ENCODE results near the gene OGDH. TPM values are rescaled to one million over a fixed set of nuclear protein-coding genes. Genes with fewer than 3 reads are reported as not detected.

OGDH gene
- total RNA-seq, 2 donors from 2014 or later, result 36.1 to 46.1 TPM

DNA sequence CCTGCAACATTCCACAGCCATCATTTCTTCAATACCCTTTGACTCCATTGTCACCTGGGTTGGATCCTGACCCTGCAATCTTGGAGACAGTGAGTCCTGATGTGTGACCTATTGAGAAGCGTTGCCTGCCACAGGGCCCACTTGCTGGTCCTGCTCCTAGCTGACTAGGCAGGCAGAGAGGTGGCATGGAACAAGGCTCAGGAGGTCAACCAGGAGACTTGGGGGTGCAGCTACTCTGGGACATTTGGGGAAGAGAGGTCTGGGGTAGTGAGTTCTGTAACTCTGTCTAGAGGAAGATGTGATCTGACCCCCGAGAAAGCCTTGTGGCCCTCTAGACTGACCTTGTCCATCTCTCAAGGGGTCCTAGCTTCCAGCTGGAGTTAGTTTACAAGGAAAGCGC, 144.0 kb downstream of the OGDH start:
- DNase-seq, result no peak
- no peak for TF ChIP-seq POLR2A (IDR thresholded peaks at IDR 0.05)
- TF ChIP-seq, protein P1, sequence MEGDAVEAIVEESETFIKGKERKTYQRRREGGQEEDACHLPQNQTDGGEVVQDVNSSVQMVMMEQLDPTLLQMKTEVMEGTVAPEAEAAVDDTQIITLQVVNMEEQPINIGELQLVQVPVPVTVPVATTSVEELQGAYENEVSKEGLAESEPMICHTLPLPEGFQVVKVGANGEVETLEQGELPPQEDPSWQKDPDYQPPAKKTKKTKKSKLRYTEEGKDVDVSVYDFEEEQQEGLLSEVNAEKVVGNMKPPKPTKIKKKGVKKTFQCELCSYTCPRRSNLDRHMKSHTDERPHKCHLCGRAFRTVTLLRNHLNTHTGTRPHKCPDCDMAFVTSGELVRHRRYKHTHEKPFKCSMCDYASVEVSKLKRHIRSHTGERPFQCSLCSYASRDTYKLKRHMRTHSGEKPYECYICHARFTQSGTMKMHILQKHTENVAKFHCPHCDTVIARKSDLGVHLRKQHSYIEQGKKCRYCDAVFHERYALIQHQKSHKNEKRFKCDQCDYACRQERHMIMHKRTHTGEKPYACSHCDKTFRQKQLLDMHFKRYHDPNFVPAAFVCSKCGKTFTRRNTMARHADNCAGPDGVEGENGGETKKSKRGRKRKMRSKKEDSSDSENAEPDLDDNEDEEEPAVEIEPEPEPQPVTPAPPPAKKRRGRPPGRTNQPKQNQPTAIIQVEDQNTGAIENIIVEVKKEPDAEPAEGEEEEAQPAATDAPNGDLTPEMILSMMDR (IDR thresholded peaks at IDR 0.05), result no peak
- no peaks in the 10 kb centered on the region for H3K27me3 ChIP-seq
- ATAC-seq, result no peak
- H3K4me3 ChIP-seq, result no peak overlapping the region
- no peaks in the 10 kb centered on the region for H3K36me3 ChIP-seq (replicated peaks in 1 of 2; ENCODE audit: insufficient read depth in 1 of 2, low read depth in 2 of 2)
- H3K4me1 ChIP-seq, result peaks cover 48% of the 10 kb centered on the region
- 77 to 87% methylated on average over 3 of the region's 3 CpGs for WGBS, 2 donors
- intact Hi-C loops (cut with DNase I), result no loop called here
- peak overlapping the region in 1 of 4 donors; percentile 2 for H3K27ac ChIP-seq
- H3K9me3 ChIP-seq, result no peaks in the 10 kb centered on the region

DNA sequence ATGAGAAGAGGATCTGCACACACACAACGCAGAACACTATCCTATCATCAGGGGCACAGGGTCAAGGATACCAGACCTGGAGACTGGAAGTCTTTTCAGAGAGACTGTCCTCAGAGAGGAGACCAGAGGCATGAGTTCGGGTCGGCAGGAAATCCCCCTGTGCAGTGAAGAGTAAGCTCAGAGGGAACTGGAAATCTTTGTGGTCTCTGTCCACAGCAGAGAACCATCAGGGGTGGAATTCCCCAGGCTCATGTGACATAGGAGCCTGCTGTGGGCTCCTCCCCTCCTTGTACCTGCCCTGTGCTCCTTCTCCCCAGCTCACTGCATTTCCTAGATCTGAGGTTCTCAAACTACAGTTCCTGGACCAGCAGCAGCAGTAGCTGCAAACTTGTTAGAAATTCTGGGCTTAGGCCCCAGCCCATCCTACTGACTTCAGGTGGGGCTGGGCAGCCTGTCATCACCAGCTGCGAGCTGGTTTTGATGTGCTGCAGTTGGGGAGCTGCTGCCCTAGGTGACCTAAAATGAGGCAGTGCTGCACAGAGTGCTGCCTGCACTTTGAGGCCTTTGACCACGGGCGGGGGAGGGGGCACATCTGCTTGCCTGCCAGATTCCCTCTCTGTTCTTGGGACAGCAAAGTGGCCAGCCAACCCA, 144.6 kb downstream of the OGDH start:
- Histone ChIP-seq H3K9me3 (no peaks in the 10 kb centered on the region), H3K4me1 (peaks cover 51% of the 10 kb centered on the region), H3K27me3 (no peaks in the 10 kb centered on the region), H3K27ac (peak overlapping the region in 1 of 4 donors; percentile 2), H3K4me3 (no peak overlapping the region), H3K36me3 (replicated peaks in 1 of 2; ENCODE audit: insufficient read depth in 1 of 2, low read depth in 2 of 2) (no peaks in the 10 kb centered on the region)
- 36 to 40% methylated on average over 1 to 6 of the region's 6 CpGs for WGBS, 2 donors
- TF ChIP-seq, protein P1 (IDR thresholded peaks at IDR 0.05), result no peak
- TF ChIP-seq POLR2A (IDR thresholded peaks at IDR 0.05), result no peak
- DNase-seq (peak in 1 of 4 donors; percentile 51), ATAC-seq (no peak)
- intact Hi-C loops (cut with DNase I), result no loop called here

DNA sequence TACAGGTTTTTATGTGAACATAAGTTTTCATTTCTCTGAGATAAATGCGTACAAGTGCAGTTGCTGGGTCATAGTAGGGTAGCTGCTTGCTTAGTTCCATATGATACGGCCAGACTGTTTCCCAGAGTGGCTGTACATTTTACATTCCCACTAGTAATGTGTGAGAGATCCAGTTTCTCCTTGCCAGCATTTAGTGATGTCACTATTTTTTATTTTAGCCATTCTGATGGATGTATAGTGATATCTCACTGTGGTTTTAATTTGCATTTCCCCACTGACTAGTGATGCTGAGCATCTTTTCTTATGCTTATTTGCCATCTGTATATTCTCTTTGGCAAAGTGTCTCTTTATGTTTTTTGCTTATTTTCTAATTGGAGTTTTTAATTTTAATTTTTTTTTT, 146.4 kb downstream of the OGDH start:
- 81 to 96% methylated on average over 2 of the region's 2 CpGs for WGBS, 2 donors
- Histone ChIP-seq H3K27ac (no peak overlapping the region), H3K27me3 (no peaks in the 10 kb centered on the region), H3K9me3 (no peaks in the 10 kb centered on the region), H3K4me3 (no peak overlapping the region), H3K36me3 (replicated peaks in 1 of 2; ENCODE audit: insufficient read depth in 1 of 2, low read depth in 2 of 2) (peaks cover 0 to 11% of the 10 kb centered on the region in 2 donors), H3K4me1 (peaks cover 47% of the 10 kb centered on the region)
- no peak for TF ChIP-seq POLR2A (IDR thresholded peaks at IDR 0.05)
- TF ChIP-seq, protein P1 (IDR thresholded peaks at IDR 0.05), result no peak
- DNase-seq, result no peak
- intact Hi-C loops (cut with DNase I), result no loop called here
- no peak for ATAC-seq

DNA sequence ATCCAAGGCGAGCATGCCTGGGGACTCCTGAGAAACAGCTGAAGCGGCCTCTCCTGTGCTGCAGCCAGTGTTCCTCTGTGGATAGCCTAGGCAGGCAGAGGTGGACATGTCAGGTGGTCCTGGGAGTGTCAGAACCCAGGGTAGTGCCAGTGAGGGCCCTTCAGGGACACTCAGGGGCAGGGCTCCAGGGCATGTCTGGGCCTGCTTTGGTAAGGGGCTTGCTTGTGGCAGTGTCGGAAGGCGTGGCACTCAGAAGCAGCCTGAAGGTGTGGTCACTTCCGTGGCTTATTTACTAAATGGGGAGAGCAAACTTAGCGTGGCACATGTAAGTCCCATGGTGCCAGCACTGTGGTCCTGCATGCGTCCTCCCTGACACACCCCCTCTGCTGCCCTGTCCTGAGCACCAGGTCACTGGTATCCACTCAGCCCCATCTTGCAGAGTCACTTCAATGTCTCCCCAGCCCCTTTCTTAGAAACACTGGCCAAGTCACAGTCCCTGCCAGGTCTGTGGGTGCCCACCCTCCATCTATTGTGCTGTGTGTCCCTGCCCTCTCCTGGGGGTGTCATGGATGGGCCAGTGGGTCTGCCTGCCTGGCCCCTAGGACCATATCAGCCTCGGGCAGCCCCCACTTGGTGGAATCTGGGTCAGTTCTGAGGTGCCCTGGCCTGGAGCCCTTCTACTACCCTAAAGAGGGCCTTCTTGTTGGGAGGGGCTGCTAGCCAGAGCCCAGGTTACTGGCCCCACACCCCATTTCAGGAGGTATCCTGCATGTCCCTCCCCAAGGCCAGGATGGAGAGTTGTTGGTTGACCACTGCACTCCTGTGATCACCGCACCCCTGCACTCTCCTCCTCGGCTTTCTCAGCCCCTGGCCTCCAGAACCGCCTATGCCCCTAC, 148.6 kb downstream of the OGDH start:
- H3K4me1 ChIP-seq, result peaks cover 38% of the 10 kb centered on the region
- no peaks in the 10 kb centered on the region for H3K27me3 ChIP-seq
- ATAC-seq, result no peak
- DNase-seq, result no peak
- peaks cover 0 to 15% of the 10 kb centered on the region in 2 donors for H3K36me3 ChIP-seq (replicated peaks in 1 of 2; ENCODE audit: insufficient read depth in 1 of 2, low read depth in 2 of 2)
- H3K27ac ChIP-seq, result peak overlapping the region in 1 of 4 donors; percentile 4
- no peak overlapping the region for H3K4me3 ChIP-seq
- TF ChIP-seq, protein P1 (IDR thresholded peaks at IDR 0.05), result no peak
- TF ChIP-seq POLR2A (IDR thresholded peaks at IDR 0.05), result no peak
- intact Hi-C loops (cut with DNase I), result no loop called here
- no peaks in the 10 kb centered on the region for H3K9me3 ChIP-seq
- WGBS, 2 donors, result 89 to 100% methylated on average over 3 to 10 of the region's 11 CpGs
